WTC11 (cell line): ENCODE data around the gene ASB4.

Experiments
- GTF2I ChIP-seq: fragments of 250-450 bp; sonication (Bioruptor Pico); conservative IDR thresholded peaks from 2 replicates; pipeline ENCODE4 v1.4.0; 2021; ENCODE audit warnings: mild to moderate bottlenecking
- NR3C1 ChIP-seq: sonication (generic); formaldehyde crosslinking; conservative IDR thresholded peaks from 2 replicates; pipeline ENCODE4 v1.8.1; 2023; ENCODE audit warnings: low read depth, mild to moderate bottlenecking, missing genetic modification reagents
- TF ChIP-seq, protein P1 (sequence below): sonication (generic); formaldehyde crosslinking; IDR thresholded peaks from 2 replicates; pipeline ENCODE4 v1.8.1; 2023; ENCODE audit warnings: mild to moderate bottlenecking, missing genetic modification reagents
- TF ChIP-seq, protein P2 (sequence below): fragments of 200-600 bp; IDR thresholded peaks from 2 replicates; pipeline ENCODE4 v1.8.0; 2022; ENCODE audit warnings: antibody characterized with exemption

DNA sequence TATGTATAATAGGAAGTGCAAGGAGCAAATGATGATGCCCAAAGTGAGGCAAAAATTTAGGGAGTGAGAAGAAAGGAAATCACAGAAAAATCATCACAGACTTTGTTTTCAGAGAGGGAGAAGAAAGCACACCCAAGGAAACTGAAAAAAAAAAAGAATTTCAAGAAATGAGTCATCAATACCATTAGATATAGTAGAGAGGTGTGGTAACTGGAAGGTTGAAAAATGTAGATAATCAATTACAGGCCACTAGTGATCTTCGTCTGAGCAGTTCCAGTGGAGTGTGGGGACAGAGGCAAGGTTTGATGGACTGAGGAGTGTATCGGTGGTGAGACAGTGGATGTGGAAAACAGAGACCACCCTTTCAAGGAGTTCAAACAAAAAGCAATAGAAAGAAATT lies 31.7 kb downstream of the ASB4 start:
- TF ChIP-seq, protein P1, sequence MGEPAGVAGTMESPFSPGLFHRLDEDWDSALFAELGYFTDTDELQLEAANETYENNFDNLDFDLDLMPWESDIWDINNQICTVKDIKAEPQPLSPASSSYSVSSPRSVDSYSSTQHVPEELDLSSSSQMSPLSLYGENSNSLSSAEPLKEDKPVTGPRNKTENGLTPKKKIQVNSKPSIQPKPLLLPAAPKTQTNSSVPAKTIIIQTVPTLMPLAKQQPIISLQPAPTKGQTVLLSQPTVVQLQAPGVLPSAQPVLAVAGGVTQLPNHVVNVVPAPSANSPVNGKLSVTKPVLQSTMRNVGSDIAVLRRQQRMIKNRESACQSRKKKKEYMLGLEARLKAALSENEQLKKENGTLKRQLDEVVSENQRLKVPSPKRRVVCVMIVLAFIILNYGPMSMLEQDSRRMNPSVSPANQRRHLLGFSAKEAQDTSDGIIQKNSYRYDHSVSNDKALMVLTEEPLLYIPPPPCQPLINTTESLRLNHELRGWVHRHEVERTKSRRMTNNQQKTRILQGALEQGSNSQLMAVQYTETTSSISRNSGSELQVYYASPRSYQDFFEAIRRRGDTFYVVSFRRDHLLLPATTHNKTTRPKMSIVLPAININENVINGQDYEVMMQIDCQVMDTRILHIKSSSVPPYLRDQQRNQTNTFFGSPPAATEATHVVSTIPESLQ = no peak
- TF ChIP-seq, protein P2, sequence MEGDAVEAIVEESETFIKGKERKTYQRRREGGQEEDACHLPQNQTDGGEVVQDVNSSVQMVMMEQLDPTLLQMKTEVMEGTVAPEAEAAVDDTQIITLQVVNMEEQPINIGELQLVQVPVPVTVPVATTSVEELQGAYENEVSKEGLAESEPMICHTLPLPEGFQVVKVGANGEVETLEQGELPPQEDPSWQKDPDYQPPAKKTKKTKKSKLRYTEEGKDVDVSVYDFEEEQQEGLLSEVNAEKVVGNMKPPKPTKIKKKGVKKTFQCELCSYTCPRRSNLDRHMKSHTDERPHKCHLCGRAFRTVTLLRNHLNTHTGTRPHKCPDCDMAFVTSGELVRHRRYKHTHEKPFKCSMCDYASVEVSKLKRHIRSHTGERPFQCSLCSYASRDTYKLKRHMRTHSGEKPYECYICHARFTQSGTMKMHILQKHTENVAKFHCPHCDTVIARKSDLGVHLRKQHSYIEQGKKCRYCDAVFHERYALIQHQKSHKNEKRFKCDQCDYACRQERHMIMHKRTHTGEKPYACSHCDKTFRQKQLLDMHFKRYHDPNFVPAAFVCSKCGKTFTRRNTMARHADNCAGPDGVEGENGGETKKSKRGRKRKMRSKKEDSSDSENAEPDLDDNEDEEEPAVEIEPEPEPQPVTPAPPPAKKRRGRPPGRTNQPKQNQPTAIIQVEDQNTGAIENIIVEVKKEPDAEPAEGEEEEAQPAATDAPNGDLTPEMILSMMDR = no peak
- TF ChIP-seq GTF2I (CRISPR knock-in tag) (no peak), NR3C1 (CRISPR knock-in tag) (no peak)
